GM19397 (cell line): ENCODE results near the gene TUBGCP6.
A peak's percentile ranks its signal among the peaks of the same experiment; 100 is the strongest.

ENCODE experiments used
- ATAC-seq: cut with Tn5 transposase; IDR thresholded peaks from one replicate; pipeline ENCODE4 v1.9.1; 2021; ENCODE audit warnings: mild to moderate bottlenecking, moderate library complexity; ENCODE audit not compliant: unreplicated experiment

TUBGCP6 gene

DNA sequence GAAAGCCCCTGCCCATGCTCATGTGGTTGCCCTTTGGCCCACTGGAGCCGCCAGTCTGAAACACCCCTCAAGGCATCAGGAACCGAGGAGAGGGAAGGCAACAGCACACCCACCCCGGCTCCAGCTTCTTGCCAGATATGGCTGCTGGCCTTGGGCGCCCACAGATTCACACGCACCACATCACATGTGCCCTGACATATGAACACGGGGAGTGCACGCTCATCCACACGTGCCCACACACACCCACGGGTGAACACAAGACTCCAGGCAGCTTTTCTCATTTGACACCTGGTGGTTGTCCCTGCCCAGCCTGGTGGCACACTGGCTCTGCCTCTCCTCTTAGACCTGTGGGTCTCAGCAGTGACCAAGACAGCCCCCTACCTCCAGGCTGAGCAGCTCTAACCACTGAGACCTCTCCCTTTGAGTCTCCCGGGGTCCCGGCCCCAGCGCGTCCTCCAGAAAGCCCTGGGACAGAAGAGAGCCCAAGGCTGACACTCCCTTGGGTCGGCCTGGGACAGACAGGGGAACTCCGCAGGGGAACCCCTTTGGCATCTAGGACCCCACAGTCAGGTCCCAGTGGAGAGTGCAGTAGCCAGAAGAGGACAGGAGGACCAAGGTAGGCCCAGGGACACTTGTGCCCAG is 19.4 kb upstream of the TUBGCP6 start:
- no peak for ATAC-seq

- no peak for ATAC-seq
Observed at GRCh38 chr22:50262973-50263617, 18.3 kb upstream of the TUBGCP6 start.

GRCh38 chr22:50262460-50262911 is 17.7 kb upstream of the TUBGCP6 start:
- ATAC-seq = no peak

DNA sequence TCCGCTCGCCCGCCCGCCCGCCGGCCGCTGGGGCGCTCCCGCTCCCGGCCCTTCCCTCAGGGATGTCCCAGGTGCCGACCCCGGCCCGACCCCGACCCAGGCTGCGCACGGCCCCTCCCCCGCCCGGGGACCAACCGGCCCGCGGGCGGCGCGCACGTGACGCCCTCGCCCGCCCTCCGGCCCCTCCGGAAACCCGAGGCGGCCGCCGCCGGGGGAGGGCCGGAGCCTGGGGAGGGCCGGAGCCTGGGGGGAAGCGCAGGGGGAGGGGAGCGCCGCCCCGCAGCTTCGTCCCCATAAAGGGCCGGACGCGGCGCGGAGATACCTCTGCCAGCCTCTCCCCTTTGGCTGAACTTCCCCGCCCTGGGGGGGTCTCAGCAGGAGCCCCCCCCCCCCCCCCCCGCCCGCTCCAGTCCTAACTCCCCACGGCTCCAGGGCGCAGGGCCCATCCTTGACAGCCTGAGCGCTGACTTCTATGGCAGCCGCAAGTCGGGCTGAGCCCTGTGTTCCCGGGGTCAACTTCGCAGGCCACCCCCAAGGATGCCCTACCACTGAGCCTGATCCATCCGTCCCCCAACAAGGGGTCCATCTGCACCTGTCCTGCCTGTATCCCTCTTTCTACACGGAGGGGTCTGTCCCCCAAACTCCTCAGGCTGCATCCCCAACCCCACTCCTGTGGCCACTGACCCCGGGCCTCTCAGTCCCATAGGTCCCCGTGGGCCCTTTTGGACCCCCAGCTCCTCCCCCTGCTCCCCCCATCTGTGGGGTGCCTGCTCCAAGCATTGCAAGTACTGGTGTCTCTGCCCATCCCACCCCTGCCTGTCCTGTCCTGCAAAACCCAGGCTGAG is 17.0 kb upstream of the TUBGCP6 start, which contains the start of gene MAPK12:
Gene MAPK12 (minus strand): TSS at position 69 of the 845 bp plus-strand sequence. CDS start 174 bp downstream, outside the sequence.
- ATAC-seq = peak; percentile 53

GRCh38 chr22:50260801-50261614 is 16.2 kb upstream of the TUBGCP6 start:
- peak; percentile 21 for ATAC-seq

DNA sequence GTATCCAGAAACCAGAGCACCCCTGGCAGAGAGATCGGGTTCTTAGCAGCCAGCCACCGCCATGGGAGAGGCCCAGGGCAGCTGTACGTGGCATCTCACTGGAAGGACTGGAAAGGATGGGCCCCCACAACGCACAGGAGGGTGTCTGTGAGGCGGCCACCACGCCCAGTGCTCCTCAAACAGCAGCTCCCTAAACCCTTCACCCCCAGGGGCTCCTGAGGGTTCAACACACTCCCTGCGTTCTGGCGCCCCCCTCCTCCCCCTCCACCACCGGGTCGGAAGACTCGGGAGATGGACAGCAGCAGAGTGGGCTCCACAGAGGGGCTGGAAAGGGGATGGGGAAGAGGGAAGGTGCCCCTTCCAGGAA is 15.6 kb upstream of the TUBGCP6 start:
- ATAC-seq = no peak

GRCh38 chr22:50259302-50259701 is 14.5 kb upstream of the TUBGCP6 start:
- ATAC-seq = no peak

DNA sequence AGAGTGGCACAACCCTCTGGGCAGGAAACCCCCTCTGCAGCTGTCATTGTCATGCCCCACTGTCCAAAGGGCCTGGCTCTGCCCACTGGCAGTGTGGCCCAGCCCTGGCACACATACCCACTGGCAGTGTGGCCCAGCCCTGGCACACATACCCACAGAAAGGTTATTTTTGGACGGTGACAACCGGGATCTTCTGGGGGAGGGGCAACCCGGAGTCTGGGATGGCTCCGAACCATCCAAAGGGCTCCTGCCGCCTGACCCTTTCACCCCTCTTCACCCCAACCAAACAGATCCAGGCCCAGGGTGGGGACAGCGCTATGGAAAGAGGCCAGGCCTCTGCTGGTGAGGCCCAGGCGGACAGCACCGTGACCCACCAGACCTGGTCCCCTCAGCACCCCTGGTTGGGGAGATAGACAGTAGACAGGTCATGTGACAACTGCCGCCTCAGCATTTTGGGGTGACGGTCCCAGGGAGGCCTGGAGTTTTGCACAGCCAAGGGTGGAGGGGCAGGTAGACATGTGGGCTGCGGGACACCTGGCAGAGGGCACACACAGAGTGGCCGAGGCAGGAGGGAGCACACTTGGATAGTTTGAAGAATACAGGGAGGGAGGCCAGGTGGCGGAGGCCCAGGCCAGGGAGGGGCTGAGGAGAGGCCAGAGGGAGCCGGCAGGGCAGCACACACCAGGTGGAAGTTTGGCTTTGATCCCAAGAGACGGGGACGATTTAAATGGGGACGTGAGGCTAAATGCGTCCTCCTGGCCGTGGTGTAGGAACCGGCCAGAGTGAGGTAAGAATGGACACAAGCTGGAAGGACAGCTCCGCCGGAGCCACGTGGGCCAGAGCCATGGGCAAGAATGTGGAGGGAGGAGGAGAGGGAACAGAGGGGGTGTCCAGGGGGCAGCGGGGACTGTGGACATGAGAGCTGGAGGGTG is 13.8 kb upstream of the TUBGCP6 start:
- no peak for ATAC-seq

DNA sequence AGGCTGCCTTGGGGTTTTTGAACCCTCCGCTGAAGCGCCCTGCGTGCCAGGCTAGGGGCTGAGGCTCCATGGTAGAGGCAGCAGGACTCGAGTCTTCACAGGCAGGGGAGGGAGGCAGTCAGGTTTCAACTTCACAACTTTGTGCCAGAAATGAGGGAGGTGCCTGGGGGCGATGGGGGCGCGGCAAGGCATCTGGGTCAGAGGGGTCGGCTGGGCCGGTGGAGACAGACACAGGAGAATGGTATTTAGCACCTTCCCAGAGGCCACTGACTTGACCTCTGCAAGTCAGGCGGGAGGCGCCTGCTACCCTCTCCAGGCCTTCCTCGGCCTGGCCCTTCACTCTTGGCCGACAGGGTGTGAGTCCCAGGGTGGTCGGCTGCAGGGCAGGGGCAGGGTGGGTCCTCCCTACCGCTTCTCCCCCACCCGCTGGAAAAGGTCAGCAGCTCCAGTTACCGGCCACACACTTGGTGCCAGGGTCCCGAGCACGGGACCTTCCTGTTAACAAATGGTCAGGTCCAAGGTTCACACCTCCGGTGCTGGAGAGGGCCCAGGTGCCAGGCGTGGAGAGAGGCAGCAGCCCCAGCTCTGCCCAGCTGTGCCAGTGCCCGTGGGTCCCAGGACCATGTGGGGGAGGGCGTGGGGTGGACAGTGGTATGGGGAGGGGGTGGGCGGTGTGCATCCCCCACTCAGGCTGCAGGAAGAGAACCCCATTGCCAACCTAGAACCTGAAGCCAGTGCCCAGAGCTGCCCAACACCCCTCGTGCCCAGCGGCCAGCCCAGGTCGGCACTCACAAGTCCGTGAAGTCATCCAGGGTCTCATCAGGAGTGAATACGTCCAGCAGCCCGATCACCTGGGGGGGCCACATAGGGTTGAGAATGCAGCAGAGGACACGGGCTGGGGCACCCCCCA is 12.9 kb upstream of the TUBGCP6 start:
- no peak for ATAC-seq

DNA sequence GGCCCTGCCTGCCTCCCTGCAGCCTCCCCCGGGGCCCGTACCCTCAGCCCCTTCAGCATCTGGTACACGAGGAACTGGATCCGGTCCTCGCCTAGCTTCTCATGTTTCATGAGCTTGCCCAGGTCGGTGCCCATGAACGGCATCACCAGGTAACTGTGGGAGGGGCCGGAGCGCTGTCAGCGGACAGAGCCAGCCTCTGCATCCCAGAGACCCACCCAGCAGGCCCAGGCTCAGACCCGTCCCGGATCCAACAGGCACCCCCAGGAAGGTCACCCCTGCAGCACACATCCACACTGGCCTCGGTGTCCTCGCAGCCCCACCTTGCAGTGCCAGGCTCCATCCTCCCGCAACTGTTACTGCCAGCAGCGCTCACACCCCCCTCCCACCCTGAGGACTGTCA is 12.2 kb upstream of the TUBGCP6 start:
- no peak for ATAC-seq

GRCh38 chr22:50256258-50256862 is 11.5 kb upstream of the TUBGCP6 start:
- ATAC-seq = no peak

DNA sequence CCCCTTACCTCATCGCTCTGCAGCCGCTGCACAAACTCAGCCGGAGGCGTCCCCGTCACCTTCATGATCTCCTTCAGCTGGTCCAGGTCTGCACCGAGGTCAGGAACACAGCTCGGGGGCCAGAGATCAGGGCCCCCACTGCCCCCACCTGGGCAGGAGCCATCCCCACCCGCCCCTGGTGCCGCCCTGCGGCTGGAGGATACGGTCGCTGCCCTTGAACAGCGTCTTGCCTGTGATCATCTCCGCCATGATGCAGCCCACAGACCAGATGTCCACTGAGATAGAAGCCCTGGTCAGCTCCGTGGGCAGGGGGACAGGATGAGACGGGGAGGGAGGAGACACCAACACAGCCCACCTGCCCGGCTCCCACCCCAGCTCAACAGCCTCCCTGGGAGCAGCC is 10.8 kb upstream of the TUBGCP6 start:
- no peak for ATAC-seq

- ATAC-seq = no peak
Observed at GRCh38 chr22:50255099-50255498, 10.3 kb upstream of the TUBGCP6 start.

DNA sequence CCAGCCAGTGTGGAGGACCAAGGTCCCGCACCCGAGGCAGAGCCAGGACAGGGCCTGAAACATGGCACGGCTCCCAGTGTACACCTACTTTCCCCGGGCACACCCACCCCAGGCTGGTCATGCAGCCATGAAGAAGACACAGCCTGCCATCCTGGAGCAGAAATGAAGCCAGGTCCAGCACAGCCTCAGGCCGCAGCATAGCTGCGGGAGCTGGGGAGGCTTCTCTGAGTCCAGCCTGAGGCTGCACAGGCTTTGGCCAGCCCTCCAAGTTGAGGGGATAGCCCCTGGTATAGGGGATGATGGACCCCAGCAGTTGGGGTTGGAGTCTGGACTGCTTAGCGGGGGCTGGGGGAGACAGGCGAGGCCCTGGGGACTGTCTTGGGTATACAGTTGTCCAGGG is 9.1 kb upstream of the TUBGCP6 start:
- ATAC-seq = no peak

DNA sequence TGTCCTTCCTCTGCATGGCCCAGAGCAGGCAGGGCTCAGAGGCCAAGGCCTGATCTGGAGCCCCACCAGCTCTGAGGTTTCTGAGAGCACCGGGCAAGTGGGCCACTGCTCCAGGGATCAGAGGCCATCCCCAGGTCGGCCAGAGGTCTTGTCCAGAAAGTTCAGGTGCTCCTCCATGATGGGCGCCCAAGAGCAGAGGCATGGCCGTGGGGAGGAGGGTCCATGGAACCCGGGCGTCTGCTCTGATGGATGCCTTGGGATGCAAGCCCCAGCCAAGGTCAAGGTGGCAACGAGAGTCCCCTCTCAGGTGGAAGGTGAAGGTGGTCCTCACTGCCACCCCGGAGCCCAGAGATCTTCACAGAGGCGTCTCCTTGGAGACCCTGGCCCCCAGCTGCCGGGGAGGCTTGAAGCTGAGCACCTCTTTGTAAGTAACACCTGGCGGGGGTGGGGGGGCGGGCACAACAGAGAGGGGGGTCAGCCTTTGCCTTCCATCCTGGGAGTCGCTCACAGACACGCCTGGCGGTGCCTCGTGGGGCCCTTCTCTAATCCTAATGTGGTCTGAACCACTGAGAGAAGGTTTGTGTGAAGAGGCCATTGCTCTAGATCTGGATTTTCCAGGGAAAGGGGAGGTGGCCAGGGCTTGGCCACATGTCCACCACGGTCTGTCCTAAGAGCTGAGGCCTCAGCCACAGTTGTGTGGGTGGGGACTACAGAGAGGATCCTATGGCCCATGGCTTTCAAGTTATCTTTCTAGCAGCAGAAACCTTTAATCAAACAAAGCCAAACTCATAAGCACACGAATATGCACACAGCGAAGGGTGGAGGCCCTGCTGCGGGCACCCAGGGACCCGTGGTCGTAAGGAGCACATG is 8.5 kb upstream of the TUBGCP6 start:
- ATAC-seq = no peak

- ATAC-seq = no peak
Observed at GRCh38 chr22:50252082-50253045, 7.5 kb upstream of the TUBGCP6 start.
